Activated CD8-positive, alpha-beta memory T cell treated with anti-CD3 and anti-CD28 coated beads, Interleukin-2, amount 50 U/mL, for 24 hours (primary cell): ENCODE data around the gene NKX2-1.
"Not testable (repeated sequence)": the region's sequence is repeated elsewhere in the genome, so short reads cannot be mapped to it uniquely, and the experiment has no call there.

Experiments used
- DNase-seq: peaks from one replicate; pipeline ENCODE4 v3.0.0-alpha.2; 2020; ENCODE audit errors: extremely low read depth

The NKX2-1 gene

DNA sequence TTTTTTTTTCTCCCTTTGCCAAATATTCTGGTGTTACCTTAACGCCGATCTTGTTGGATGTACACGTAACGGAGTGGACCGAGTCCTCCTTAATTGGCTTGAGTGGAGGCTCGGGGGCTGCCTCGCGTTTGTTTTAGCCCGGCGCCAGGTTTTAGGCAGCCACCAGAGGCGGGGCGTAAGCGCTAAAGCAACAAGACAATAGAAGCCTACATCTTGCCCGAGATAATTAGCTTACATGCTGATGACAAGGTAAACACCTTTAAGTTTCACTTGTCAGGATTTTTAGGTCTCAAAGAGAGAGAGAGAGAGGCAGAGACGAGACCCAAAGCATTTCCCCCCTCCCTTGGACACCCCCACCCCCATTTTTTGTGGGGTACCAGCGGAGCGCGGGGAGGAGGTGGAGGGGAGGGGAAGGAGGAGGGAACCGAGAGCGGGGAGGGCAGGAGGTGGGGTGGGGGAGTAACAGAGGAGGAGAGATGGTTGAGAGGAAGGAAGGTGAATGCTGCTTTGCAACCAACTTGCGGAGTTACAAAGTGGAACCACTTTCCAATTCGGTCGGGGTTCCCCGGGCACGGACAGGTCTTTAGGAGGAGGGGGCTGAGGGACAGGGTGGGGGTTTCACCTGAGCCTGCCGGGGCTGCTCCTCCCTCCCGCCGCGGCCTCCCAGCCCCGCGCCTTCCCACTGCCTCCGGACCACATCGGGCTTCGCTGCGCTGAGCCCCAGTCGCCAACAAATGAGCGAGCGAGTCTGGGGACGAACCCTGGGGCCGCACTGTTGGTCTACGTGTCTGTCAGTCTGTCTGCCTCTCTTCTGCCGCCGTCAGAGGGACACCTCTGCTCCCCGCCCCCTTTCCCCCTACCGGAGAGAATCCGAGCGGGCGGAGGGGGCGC, at the start of gene NKX2-1:
Gene NKX2-1, minus strand, starts transcription at position 802 of the 891 bp plus-strand sequence. Its CDS starts 103 bp downstream, at position 699.
- DNase-seq, result no peak

DNA sequence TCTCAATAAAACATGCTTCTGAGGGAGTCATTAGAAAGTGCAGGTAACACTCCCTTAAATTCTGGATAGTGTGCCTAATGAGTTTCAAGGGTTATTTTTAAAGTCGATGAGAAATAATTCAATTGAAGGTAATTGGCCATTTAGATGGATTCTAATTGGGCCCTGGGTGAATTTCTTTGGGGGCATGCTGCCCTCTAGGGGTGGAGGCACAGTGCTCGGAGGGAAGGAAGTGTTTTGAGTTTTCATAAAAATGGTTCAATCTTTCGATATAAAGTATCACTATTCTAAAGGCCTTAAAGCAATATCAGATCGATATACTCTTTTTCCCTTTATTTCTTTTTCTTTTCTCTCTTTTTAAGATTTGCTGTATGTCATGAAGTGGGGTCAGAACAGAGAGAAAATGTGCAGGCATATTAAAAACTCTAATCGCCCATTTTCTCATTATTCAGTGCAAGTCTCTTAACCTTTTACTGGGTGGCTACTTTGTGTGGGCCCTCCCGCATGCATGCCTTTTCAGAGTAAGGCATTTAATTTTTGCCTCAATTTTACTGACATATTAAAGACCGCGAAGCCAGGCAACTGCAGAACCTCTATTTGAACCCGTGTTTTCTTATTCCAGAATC, 36.9 kb upstream of the NKX2-1 start:
- DNase-seq, result no peak

DNA sequence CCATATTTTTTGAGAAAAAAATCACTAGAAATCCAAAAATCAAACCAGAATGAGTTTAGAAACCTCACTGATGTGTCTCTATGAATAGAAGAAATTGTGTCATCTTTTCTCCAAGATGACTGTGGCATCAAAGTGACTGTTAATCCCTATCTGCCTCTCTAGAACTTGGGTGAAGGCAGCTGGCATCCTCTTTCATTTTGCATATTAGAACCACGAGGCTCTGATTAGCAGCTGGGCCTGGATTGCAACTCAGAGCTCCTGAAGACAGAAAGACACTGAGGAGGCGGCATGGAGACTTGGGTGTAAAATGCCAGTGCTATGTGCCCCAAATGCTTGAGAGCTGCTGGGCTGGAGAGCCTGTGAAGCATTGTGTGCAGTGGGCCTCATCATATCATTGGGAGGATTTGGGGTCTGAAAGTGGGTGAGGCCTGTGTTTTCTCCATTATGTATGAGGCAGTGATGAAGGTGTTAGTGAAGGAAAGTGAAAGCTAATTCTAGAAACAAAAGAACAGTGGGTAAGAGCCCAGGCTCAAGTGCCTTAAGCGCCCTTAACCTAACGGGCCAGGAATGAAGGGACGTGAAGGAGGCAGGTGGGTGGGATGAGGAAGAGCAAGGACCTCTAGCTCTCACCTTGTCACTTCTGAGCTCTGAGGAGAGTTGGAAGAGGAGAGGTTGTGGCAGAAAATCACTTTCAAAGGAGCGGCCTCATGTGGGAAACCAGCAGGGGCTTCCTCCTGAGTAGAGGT, 36.1 kb upstream of the NKX2-1 start:
- no peak for DNase-seq

DNA sequence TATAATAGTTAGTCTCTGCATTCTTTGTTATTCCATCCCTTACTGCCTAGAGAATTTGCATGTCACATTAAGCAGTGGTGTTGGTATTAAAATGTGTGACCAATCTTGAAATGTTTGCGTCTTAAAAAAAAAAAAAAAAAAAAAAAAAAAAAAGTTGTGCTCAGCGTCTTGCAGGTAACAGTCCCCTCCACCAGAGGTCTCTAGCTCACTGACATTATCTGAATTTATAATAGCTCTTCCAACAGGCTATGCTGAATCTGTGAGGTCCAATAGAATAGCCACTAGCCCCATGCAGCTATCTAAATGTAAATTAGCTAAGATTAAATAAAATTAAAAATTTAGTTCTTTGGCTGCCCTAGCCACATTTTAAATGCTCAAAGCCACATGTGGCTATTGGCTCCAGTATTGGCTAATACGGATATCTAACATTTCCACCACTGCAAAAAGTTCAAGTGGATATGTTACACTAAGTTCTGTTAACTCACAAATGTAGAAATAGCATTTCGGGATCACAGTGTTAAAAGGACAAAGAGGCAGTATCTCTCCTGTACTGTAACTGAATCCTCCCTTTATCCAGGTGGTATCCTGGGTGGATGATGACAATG, 33.7 kb upstream of the NKX2-1 start:
- no peak for DNase-seq

DNA sequence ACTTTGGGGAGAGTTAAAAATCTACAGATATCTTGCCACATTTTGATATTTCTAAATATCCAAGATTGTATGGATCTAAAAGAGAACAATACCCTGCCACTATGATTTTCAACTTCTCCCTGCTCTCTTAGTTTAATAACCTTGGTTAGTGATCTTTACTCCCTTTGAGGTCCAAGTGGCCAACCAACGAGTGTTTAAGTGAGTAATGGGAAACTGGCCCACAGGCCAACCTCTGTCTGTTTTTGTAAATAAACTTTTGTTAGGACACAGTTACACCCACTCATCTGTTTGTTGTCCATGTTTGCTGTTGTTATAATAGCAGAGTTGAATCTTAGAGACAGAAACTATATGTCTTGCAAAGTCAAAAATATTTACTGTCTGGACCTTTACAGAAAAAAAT, 30.9 kb upstream of the NKX2-1 start:
- DNase-seq, result no peak

DNA sequence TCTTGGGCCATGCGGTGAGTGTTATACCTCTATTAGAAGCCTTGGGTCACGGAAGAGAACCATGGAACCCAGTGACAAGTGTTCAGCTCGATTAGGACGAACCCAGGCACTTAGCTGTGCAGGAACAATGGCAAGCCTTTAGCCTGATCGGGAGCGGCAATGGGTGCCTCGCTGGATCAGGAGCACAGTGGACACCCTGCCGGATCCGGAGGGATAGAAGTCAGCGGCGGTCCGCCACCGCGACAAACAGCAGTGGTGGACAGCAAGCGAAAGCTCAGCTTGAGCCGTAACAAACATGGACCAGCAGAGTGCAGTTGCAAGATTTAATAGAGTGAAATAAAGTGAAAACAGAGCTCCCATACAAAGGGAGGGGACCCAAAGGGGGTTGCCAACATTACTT, 24.2 kb upstream of the NKX2-1 start:
- DNase-seq, result not testable (repeated sequence)

DNA sequence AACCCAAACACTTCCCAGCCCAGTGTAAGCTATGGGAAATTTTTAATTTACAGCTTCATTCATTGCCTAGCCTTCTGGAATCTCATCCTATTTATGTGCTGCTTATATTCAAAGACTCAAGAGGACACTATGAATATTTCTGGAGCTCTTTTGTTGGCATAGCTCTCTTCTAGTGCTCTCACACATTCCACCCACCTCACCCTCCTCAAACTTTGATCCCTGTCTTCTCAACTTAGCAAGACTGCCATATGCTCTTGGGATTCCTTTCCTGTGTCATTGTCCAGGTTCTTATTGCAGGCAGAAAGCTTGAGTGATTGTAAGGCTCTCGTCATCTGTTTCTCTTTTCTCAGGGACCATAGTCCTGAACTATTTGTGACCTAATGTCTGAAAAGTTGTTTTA, 18.0 kb upstream of the NKX2-1 start:
- no peak for DNase-seq

DNA sequence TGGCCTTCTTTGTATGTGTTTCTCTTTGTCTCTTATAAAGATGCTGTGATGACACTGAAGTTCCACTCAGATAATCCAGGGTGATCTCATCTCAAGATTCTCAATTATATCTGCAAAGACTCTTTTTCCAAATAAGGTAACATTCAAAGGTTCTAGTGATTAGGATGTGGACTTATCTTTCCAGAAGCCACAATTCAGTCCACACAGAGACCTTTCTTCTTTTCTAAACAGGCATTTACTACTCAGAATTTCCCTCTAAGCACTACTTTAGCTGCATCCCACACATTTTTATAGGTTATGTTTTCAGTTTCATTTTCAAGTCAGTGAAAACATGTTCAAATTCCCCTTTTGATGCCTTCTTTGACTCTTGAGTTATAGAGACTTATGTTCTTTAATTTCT, 9.0 kb upstream of the NKX2-1 start:
- no peak for DNase-seq

DNA sequence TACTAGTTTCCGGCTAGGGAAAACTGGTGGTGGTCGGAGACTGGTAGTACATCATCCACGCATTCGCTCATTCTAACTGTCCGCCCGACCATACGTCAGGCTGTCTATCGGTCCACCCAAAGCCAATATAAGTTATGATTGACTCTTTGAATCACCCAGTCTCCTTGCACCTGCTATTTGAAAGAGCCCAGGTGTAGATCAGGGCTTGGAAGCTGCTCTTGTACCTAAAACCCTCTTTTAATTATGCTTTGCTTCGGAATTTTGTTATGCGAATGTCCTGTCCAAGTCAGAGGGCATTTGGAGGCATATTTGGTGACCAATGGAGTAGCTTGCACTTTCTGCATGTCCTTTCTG, 5.7 kb upstream of the NKX2-1 start:
- no peak for DNase-seq

DNA sequence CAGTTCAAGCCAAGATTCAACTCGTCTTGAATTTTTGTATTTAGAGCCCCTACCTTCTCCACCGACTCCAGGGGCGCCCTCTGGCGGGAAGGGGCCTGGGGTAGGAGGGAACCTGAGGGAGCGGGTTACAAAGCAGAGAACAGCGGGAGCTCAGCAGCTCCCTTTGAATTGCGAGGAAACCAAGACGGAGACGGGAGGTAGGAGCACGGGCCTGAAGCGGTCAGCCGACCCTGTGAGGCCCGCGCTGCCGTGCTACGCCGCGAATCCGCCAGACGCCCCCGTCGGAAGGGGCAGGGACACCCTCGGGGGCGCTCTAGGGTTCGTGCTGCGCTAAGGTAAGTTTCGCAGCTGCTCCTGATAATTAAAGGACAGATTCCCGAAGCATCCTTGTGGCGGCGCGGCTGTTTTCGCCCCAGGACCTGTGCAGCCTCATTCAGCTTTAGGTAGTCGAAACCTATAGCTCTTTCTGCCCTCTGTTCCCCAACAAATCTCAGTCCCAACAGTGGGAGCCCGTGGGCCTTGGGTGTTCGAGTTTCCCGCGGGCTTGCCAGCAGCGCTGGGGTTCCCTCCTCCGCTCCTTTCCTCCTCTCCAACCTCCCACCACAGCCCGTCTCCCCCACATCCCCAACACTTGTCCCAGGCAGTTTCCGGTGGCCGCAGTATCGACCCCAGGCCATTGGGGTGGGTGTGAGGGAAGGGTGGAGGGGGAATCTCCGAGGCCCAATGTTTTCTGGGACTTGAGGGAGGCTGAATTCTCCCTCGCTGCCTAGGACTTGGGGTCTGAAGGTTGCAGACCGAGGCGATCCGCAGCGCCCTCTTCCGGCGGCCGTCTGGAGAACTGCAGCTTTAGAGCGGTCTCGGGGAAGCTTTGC, 5.1 kb upstream of the NKX2-1 start:
- DNase-seq, result no peak

DNA sequence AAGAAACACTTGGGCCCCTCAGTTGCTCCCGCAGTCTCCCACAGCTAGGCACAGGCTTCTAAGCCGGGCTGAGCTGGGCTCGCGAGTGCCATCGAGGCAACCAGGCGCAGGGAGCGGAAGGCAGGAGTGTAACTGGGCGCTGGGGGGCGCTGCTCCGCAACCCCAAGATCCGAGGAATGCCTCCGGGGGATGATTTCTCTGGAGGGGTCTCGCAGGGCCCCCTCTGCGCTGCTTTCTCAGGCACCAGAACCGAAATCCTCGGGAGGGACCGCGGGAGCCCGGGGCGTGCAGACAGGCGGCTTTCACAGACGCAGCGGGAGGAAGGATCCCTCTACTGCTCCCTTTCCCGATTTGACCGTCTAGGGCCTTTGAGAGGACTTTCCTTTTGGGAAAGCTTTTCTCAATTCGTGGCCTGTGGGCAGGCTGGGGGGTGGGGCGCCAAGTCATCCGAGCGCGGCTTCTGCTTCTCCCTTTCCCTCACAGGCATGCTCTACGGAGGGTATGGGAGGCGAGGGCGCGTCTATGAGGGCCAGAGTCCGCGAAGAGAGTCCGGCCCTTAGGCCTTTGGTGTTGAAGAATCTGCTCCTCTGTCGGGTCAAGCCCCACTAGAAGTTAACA, 4.3 kb upstream of the NKX2-1 start:
- DNase-seq, result no peak

DNA sequence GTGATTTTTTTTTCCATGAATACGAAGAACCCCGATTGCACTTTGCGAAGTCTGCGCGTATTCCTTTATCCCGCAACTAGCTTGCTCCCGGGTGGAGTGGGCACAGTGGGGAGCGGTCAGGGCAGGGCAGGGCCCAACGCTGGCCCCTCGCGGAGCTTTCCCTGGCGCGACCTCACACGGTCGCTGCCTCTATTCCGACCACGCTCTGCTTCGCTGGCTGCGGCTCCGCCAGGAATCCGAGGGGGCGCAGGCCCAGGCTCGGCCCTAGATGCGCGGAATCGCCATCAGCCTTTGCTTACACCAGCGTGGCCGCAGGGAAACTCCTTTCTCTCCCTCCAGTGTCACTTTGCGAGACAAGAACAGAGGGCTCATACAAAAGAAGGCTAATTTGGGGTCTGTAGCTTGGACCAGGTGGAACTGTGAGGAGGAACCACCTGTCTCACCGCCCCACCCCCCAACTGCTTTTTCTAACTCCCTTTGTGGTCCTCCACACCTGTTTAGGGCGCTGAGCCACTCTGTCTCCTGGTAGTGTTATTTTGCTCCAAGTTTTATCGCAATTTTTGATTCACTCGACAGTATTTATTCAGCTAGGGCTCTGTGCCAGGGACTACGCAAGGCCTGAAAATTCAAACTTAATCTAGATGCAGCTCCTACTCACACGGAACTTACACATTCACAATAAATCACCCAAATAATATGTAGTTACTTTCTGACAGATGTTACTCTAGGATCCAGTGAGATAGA, 3.1 kb upstream of the NKX2-1 start:
- no peak for DNase-seq

DNA sequence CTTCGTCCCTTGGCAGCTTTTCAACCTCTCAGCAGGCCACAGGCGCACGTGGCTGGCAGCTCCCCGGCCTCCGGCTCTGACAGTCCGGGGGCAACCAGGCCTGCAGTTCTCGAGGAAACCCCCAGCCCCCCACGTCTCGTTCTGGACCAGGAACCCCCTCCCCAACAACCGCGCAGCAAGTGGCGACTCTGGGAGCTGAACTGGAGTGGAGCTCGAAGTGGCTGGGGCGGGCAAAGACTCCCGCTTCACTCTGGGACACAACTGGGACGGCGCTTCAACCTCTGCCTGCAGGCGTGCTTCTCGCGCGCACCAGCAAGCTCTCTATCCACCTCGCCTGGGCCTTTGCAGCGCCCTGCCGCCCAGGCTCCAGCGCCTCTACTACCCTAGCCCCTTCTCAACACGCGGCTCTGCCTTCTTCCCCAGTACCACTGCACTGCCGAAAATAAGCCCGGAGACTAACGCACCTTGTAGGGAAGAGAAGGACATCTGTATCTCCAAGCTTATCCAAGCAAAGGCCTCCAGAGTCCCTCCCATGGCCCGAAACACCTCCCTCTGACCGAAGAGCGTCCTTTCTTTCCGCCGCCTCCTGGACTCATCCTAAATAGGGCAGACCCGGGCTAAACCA, 2.4 kb upstream of the NKX2-1 start:
- DNase-seq, result no peak

DNA sequence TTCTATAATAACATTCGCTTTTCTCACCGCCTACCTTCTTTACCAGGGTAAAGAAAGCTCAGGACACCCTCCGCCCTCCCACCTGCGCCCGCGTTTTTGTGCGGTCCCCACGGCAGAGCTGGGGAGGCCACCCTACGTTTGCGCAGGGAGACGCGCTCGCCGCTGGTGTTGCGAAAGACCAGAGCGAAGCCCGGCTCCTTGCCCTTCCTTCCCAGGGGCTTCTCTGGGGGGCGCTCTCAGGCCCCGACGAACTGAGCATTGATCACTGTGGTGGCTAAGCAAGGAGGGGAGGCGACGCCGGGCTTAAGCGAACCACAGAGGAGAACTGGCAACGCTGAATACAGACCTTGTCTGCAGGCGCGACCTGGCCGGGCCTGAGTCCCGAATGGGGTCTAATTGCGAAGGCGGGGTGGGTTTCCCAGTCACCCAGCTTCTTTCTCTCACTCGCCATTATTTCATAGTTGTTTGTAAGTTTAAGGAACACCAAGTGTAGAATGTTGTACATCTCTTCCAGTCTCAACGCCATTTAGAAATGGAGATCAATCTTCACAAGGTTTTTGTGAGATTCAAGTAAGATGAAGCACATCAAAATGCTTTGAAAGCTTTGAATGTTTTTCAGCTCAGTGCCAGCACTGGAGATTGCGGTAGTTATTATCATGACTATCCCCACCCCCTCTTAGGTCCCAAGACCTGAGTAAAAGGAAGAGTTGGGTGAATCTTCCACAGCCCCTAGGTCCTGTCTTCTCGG, 1.7 kb upstream of the NKX2-1 start:
- DNase-seq, result no peak

DNA sequence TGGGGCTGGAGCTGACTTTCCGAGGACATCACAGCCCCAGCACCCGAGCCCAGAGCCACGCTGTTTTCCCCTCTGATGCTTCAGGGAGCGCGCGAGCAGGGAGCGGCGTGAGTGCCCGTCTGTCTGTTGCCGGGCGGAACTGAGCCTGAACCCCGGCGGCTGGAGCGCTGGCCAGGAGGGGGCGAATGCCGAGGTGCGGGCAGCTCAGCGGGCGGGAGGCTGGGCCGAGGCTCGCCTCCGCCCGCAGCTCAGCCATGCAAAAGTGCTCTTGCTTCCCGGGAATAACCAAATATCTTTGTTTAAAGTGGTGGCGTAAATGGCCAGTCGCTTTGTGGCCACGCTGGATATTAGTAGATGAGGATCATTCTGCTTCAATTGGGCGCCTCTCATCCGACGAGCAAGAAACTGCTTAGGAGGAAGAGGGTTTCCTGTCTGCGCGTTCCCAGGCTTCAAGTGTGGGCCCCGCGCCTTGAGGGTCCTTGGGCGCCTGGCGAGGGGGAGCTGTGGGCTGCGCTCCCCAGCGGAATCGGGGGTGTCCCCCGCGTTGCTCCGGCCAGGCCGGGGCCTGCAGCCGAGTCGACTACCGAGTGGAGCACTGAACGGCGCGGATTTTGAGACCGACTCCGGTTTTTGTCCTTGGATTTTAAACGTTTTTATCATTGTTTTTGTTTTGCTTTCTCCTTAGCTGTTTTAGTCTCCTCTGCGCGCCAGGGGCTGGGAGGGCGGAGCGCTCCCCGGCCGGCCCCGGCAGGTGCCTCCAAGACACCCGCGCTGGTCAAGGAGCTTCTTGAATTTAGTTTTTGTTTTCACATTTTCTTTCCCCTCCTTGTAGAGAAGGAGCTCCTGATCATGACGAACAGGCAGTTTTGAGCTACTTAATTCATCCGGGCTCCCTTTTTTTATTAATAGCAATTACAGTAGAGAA, 831 bp upstream of the NKX2-1 start:
- no peak for DNase-seq

DNA sequence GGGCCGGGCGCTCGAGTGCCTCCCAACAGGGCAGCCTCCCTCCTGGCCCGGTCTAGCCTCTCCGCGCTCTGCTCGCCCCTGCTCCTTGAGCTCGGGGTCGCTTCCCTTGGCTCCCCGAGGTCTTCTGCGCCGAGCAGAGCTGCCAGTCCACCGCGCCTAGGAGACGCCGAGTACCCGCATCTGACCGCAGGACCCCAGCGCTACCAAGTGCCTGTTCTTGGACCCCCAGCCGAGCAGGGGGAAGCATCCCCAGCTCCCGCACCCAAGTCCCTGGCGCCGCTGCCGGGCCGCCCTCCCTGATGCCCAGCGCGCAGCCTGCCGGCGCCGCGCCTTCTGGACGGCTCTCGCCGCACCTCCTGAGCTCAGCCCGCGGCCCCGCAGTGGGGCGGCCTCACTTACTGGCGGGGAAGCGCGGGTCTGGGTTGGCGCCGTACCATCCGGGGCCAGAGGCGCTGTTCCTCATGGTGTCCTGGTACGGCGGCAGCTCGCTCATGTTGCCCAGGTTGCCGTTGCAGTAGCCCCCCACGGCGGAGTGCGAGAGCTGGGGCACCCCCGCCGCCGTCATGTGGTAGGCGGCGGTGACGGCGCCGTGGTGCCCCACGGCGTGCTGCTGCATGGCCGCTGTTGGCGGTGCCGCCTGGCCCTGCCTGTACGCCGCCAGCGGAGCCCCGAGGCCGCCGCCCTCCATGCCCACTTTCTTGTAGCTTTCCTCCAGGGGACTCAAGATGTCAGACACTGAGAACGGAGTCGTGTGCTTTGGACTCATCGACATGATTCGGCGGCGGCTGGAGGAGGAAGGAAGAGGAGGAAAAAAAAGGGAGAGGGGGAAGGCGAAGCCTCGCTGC, 1.2 kb downstream of the NKX2-1 start:
- no peak for DNase-seq

DNA sequence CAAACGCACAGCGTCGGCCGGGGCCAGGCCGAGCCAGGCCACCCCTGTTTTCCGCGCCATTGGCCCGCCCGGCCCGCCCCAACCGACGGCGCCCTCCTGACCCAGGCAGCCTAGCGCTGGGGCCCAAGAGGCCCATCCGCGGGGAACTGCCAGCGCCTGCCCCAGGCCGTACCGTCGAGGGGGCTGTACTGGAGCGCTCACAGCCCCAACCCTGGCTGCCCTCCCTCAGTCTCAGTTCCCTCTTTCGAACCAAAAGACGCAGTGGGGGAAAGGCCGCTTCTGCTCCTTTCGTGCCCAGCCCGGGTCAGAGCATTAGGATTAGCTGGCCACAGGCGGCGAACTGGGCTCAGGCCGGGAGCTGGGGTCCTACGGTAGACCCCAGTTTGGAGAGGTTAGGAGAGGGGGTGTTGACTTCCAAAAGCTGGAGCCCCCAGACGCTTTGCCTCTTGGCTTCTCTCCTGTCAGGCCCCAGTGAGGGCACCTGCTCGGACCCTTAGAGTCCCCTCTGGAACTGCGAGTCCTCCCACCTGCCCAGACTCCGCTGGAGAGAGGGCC, 1.9 kb downstream of the NKX2-1 start:
- DNase-seq, result no peak
